GM20431 (cell line): ENCODE data around the gene UBE2J2.

Experiments used
- in situ Hi-C: fragments of 300-500 bp; cut with MseI, MboI; formaldehyde crosslinking; loops from one replicate; pipeline ENCODE4 v1.15.0; 2020; ENCODE audit warnings: low sequenced_read_pairs; ENCODE audit not compliant: unreplicated experiment

The UBE2J2 gene

GRCh38 chr1:1231400-1232207, 42.0 kb downstream of the UBE2J2 start, which contains the start of gene SDF4:
TSS of gene SDF4 (minus strand) at chr1:1232001. CDS start at chr1:1228772, 3,229 bp downstream.
- in situ Hi-C loops: no loop called here

DNA sequence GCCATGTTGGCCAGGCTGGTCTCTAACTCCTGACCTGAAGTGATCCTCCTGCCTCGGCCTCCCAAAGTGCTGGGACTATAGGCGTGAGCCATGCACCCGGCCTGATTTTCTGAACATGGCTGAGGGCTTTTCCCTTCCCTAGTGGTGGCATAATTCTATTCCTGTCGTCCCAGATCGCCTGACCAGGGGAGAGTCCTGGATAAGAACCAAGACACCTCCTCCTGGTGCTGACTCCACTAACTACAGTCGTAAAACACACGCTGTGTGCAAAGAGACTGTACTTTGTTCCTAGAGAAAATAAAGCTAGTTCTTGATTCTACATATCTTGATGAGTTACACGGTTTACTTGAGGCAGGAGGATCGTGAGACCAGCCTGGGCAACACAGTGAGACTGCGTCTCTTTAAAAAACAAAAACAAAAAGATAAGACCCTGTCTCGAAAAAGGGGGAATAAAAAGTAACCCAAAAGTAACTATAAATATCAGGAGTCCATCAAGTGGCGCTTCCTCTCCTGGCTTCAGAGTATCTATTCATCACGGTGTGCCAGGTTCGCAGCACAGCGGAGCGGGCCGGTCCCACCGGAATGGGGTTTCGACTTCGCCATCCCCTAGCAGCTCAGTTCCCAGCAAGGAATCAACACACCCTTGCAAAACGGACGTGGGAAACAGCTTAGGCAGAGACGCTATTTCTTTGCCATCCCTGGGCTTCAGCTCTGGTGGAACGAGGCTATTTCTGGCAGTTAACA, 42.8 kb downstream of the UBE2J2 start:
- in situ Hi-C loops: no loop called here

DNA sequence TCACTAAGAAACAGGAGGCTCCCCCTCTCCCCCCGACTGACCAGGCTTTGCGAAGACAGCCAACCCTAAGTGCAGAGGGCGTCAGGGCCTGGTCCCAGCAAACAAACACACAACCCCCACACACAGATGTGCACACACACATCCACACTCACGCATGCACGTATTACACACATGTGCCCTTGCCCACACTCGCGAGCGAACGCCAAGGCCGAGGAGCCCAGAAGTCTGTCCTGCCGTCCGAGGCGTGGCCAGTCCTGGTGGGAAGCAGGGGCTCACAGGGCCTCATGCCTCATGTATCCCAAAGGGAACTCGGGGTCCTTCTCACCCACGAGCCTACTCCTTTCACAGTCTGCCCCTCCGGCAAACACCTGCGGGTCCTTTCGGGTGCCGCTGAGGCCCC, 43.9 kb downstream of the UBE2J2 start:
- in situ Hi-C loops: no loop called here

- in situ Hi-C loops: no loop called here
Measured at GRCh38 chr1:1228596-1229321, 44.9 kb downstream of the UBE2J2 start.

GRCh38 chr1:1228187-1228586, 45.5 kb downstream of the UBE2J2 start:
- in situ Hi-C loops: no loop called here

DNA sequence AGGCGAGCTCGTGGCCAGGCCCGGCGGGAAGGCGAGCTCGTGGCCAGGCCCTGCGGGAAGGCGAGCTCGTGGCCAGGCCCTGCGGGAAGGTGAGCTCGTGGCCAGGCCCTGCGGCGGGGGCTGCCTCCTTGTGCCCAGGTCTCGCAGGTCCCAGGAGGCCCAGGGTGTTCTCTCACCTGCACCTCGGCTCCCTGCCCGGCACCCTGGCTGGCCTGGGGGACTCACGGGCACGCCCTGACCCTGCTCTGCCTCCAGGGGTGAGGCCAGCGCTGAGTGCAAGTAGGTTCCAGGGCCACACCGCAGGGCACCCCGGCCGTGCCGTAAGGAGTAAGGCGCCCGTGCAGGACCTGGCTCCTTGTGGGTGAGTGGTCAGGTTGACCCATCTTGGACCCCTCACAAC, 46.3 kb downstream of the UBE2J2 start:
- in situ Hi-C loops: no loop called here

- in situ Hi-C loops: no loop called here
Measured at GRCh38 chr1:1226566-1227362, 46.9 kb downstream of the UBE2J2 start.

- in situ Hi-C loops: no loop called here
Measured at GRCh38 chr1:1225913-1226312, 47.7 kb downstream of the UBE2J2 start.

- in situ Hi-C loops: no loop called here
Measured at GRCh38 chr1:1225238-1225845, 48.3 kb downstream of the UBE2J2 start.

DNA sequence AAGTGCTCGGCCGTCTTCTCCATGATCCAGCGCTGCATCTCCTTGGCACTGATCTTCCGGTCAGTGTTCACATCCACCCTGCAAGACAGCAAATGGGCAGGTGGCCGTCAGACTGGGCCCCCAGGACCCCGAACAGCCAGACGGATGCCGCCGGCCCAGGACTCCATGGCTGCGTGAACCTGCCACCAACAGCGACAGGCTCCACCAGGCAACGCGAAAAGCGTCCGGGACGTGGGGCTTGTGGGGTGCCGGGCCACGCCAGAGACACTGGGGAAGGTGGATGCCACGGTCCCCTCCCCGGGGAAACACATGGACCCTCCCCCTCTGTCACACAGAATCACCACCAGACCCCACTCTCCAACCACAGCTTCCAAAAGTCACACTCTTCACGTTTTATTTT, 49.8 kb downstream of the UBE2J2 start:
- in situ Hi-C loops: no loop called here

GRCh38 chr1:1223321-1223720, 50.3 kb downstream of the UBE2J2 start:
- in situ Hi-C loops: no loop called here

DNA sequence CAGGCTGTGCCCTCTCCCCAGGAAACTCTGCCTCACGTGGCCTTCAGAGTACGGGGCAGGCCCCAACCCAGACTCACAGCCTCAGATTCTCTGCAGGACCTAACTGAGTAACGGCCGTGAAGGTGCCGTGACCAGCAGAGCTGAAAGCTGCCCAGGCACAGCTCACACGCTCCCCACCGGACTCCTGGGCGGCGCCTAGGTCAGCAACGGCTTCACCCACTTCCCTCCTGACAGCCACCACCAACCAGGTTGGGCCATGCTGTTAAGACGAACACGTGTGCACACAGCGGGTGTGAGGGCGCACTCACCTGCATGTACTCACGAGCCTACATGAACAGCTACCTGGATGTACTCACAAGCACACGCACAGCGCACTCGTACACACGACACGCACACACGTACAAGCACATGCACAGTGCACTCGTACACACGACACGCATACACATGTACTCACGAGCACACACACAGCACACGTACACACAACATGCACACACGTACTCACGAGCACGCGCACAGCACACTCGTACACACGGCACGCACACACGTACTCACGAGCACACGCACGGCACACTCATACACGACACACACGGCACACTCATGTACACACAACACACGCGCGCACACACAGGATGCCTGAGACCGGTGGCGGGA, 51.0 kb downstream of the UBE2J2 start:
- in situ Hi-C loops: no loop called here

- in situ Hi-C loops: no loop called here
Measured at GRCh38 chr1:1221887-1222574, 51.6 kb downstream of the UBE2J2 start.

GRCh38 chr1:1220197-1220596, 53.5 kb downstream of the UBE2J2 start:
- in situ Hi-C loops: no loop called here

- in situ Hi-C loops: no loop called here
Measured at GRCh38 chr1:1219341-1219740, 54.3 kb downstream of the UBE2J2 start.

DNA sequence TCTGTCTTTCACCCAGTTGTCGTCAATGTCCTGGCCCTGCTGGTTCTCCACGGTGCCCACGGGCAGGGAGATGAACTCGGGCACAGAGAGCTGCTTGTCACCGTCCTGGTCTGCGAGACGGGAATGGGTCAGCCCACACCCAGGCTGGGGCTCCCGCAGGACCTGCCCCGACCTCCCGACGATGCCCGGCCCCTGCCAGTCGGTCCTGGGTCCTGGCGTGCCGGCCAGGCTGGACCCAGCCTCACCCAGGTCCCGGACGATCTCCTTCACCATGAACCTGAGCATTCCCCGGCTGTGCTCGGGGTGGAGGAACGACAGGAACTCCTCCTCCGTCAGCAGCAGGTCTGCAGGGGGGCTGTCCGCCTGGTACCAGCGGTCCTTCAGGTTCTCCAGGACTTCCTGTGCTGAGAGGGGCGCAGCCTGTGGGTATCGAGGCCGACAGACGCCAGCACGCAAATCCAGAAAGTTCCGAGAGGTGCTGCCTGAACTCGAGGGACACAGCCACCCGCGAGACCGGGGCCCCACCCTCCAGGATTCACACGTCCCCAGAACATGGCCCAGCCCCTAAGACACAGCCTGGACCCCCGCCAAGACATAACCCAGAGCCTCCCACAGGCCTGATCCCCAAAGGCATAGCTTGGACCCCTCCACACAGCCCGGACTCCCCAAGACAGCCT, 55.0 kb downstream of the UBE2J2 start:
- in situ Hi-C loops: no loop called here

GRCh38 chr1:1217621-1218523, 55.8 kb downstream of the UBE2J2 start:
- in situ Hi-C loops: no loop called here
